Esophagus squamous epithelium (tissue), 5 donors: ENCODE measurements around the gene RIN3. TPM values are rescaled to one million over a fixed set of nuclear protein-coding genes. Genes with fewer than 3 reads are reported as not detected.
"Not testable (repeated sequence)": the region's sequence is repeated elsewhere in the genome, so short reads cannot be mapped to it uniquely, and the experiment has no call there.

Source experiments
- DNase-seq: peaks from one replicate; lab custom pipeline; 2025; lab: John Stamatoyannopoulos, UW
- H3K27ac ChIP-seq, 4 donors: fragments of 200-600 bp; sonication (generic); one replicate each; pipeline ENCODE4 v1.5.1; 2016 to 2019; ENCODE audit warnings: mild to moderate bottlenecking in 1 of 4
- H3K27me3 ChIP-seq, 4 donors: fragments of 200-600 bp; sonication (generic); 1 replicate in 3 of 4; 2 replicates in 1 of 4; pipeline versions ENCODE4 v1.5.1 to v1.6.0; 2017 to 2021; ENCODE audit warnings: antibody characterized with exemption in 1 of 4
- H3K36me3 ChIP-seq, 3 donors: fragments of 200-600 bp; sonication (generic); one replicate each; pipeline ENCODE4 v1.5.1; 2016 to 2019
- H3K4me1 ChIP-seq, 3 donors: fragments of 200-600 bp; sonication (generic); one replicate each; pipeline ENCODE4 v1.5.1; 2017 to 2019
- H3K4me3 ChIP-seq, 4 donors: fragments of 200-600 bp; sonication (generic); 1 replicate in 3 of 4; 2 replicates in 1 of 4; pipeline ENCODE4 v1.5.1; 2016 to 2019; ENCODE audit warnings: mild to moderate bottlenecking in 2 of 4, moderate library complexity in 1 of 4
- H3K9me3 ChIP-seq, 3 donors: fragments of 200-600 bp; sonication (generic); one replicate each; pipeline ENCODE4 v1.5.1; 2016 to 2019
- CTCF ChIP-seq, 6 experiments: fragments of 450-650 bp in 4 of 6; fragments of 200-600 bp in 2 of 6; sonication (generic) in 2 of 6; IDR thresholded peaks; one replicate each; pipeline ENCODE4 v1.5.1; 2016 to 2019; ENCODE audit warnings: antibody characterized with exemption in 6 of 6, mild to moderate bottlenecking in 4 of 6, moderate library complexity in 4 of 6
- POLR2A ChIP-seq, 4 donors: fragments of 450-650 bp; IDR thresholded peaks; one replicate each; pipeline ENCODE4 v1.6.1; 2017; ENCODE audit warnings: antibody characterized with exemption in 4 of 4, mild to moderate bottlenecking in 4 of 4, moderate library complexity in 3 of 4
- WGBS, 2 donors: methylation state at CpG; one replicate each; pipeline ENCODE4 v1.1.5; 2018; 5-methylcytosine and 5-hydroxymethylcytosine counted together
- intact Hi-C: fragments of 100-400 bp; cut with DNase I; formaldehyde crosslinking; loops from one replicate; pipeline ENCODE4 v1.15.0; 2022
- total RNA-seq, 4 donors: library from RNA; depleted of rRNA; stranded (reverse); fragments of >200 nt; gene quantifications; one replicate each; pipeline ENCODE4 v1.1.0, GENCODE V29; 2016
- donor health status: DM: yes; HTN: yes; CAD: no.

The RIN3 gene
- total RNA-seq, 4 donors from 2014 or later: 1.9 to 9.7 (median 4.4) TPM

- H3K36me3 ChIP-seq: peaks cover 0 to 20% (median 0%) of the 10 kb centered on the region in 3 donors
- no peak overlapping the region for H3K4me3 ChIP-seq
- no peaks in the 10 kb centered on the region for H3K27me3 ChIP-seq
- TF ChIP-seq CTCF (IDR thresholded peaks at IDR 0.05) (no peak), POLR2A (IDR thresholded peaks at IDR 0.05) (no peak)
- intact Hi-C loops: no loop called here
- H3K27ac ChIP-seq: peak overlapping the region in 3 of 4 donors; percentile 21 to 36 (median 22)
- no peaks in the 10 kb centered on the region for H3K4me1 ChIP-seq
- no peak for DNase-seq
- WGBS, 2 donors: 55 to 77% methylated on average over 2 to 4 of the region's 7 CpGs
- H3K9me3 ChIP-seq: no peaks in the 10 kb centered on the region
Observed at GRCh38 chr14:92638904-92639303, 125.3 kb downstream of the RIN3 start.

GRCh38 chr14:92639472-92640117 is 126.0 kb downstream of the RIN3 start:
- H3K36me3 ChIP-seq: peaks cover 0 to 27% (median under 1%) of the 10 kb centered on the region in 3 donors
- H3K27me3 ChIP-seq, H3K4me1 ChIP-seq, intact Hi-C loops, DNase-seq, H3K4me3 ChIP-seq, H3K9me3 ChIP-seq: not testable (repeated sequence)
- peak overlapping the region in 2 of 4 donors; percentile 21 to 36 for H3K27ac ChIP-seq
- WGBS, 2 donors: 93 to 94% methylated on average over 8 to 14 of the region's 23 CpGs

DNA sequence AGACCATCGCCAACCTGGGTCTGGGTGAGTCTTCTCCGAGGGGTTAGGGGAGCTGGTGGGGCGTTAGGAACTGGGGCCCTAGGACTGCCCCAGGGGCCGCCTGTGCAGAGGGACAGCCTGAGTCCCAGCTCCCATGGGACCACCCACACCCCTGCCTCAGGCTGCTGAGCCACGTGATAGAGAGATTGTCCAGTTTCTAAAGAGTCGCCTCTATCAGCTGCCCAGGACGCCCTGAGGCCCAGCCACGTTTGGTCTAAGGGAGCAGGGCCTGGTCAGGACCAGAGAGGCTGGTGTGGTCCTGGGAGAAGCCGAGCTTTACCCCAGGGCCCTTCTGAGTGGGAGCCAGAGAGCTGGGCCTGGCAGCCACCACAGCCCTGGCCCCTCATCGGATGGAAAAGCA is 127.7 kb downstream of the RIN3 start:
- Histone ChIP-seq H3K27ac (no peak overlapping the region), H3K4me1 (peaks cover 0 to 4% (median 3%) of the 10 kb centered on the region in 3 donors), H3K9me3 (peaks cover 0 to 10% (median 0%) of the 10 kb centered on the region in 3 donors), H3K4me3 (no peak overlapping the region), H3K36me3 (peaks cover 0 to 33% (median 10%) of the 10 kb centered on the region in 3 donors), H3K27me3 (no peaks in the 10 kb centered on the region)
- DNase-seq: no peak
- no peak for TF ChIP-seq POLR2A (IDR thresholded peaks at IDR 0.05)
- TF ChIP-seq CTCF (IDR thresholded peaks at IDR 0.05): no peak
- no CpG with 5 or more reads among the region's 10 CpGs for WGBS, 2 donors
- intact Hi-C loops: no loop called here

- intact Hi-C loops: no loop called here
- H3K27me3 ChIP-seq: no peaks in the 10 kb centered on the region
- peaks cover 0 to 33% (median 10%) of the 10 kb centered on the region in 3 donors for H3K36me3 ChIP-seq
- peaks cover 0 to 34% (median 27%) of the 10 kb centered on the region in 3 donors for H3K4me1 ChIP-seq
- no peak overlapping the region for H3K4me3 ChIP-seq
- WGBS, 2 donors: 64 to 68% methylated on average over 7 to 9 of the region's 9 CpGs
- DNase-seq: no peak
- peaks cover 0 to 10% (median 0%) of the 10 kb centered on the region in 3 donors for H3K9me3 ChIP-seq
- no peak overlapping the region for H3K27ac ChIP-seq
- TF ChIP-seq CTCF (IDR thresholded peaks at IDR 0.05) (no peak), POLR2A (IDR thresholded peaks at IDR 0.05) (no peak)
Observed at GRCh38 chr14:92644171-92644969, 130.8 kb downstream of the RIN3 start.

DNA sequence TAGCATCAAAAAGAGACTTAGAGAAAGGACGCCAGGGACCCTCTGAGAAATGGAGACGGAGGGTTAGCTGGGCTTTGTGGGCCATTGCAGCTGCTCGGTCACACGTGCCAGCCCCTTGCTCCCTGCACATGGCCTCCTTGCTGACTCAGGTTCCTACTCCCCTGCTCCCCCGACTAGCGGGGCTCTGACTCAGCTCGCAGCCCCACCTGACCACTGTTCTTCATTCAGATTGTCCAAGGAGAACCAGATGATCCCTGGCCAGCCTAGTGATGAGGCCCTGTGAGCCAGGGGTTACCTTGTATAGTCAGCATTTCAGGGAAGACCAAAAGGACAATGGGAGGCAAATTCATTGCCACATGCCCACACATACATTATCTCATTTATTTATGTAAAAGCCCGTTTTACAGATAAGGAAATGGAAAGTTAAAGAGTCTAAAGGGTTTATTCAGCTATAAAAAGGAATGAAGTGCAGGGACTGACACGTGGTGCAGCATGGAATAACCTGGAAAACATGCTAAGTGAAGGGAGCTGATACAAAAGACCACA is 131.5 kb downstream of the RIN3 start:
- 87 to 94% methylated on average over 9 of the region's 9 CpGs for WGBS, 2 donors
- H3K36me3 ChIP-seq: peaks cover 0 to 33% (median 10%) of the 10 kb centered on the region in 3 donors
- TF ChIP-seq POLR2A (IDR thresholded peaks at IDR 0.05) (no peak), CTCF (IDR thresholded peaks at IDR 0.05) (no peak)
- peak overlapping the region in 2 of 4 donors; percentile 72 to 87 for H3K27ac ChIP-seq
- H3K27me3 ChIP-seq: no peaks in the 10 kb centered on the region
- H3K9me3 ChIP-seq: peaks cover 0 to 10% (median 0%) of the 10 kb centered on the region in 3 donors
- intact Hi-C loops: no loop called here
- H3K4me3 ChIP-seq: no peak overlapping the region
- no peak for DNase-seq
- peaks cover 0 to 40% (median 33%) of the 10 kb centered on the region in 3 donors for H3K4me1 ChIP-seq
